Ammon's horn (tissue), 1 donor: ENCODE data around the gene NT5DC3.
"Not testable (repeated sequence)": the region's sequence is repeated elsewhere in the genome, so short reads cannot be mapped to it uniquely, and the experiment has no call there.

Experiments used
- DNase-seq: peaks from one replicate; pipeline ENCODE4 v3.0.0-alpha.2; 2016; ENCODE audit warnings: low spot score

The NT5DC3 gene

DNA sequence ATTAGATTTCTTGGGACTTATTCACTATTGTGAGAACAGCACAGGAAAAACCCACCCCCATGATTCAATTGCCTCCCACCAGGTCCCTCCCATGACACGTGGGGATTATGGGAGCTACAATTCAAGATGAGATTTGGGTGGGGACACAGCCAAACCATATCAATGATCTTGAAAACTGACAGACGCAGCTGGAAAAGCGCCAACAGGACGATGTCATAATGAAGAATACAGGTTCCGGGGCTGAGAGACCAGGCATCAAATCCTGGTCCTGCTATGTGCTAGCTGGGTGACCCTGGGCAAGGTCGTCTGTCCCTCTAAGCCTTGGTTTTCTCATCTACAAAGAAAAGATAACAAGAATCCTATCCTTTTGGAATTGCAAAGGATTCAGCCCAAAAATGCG is 31.4 kb downstream of the NT5DC3 start:
- not testable (repeated sequence) for DNase-seq

GRCh38 chr12:103809154-103809553 is 31.9 kb downstream of the NT5DC3 start:
- DNase-seq, result no peak

- DNase-seq, result no peak
These were observed 32.7 kb downstream of the NT5DC3 start for GRCh38 chr12:103808239-103808880.

DNA sequence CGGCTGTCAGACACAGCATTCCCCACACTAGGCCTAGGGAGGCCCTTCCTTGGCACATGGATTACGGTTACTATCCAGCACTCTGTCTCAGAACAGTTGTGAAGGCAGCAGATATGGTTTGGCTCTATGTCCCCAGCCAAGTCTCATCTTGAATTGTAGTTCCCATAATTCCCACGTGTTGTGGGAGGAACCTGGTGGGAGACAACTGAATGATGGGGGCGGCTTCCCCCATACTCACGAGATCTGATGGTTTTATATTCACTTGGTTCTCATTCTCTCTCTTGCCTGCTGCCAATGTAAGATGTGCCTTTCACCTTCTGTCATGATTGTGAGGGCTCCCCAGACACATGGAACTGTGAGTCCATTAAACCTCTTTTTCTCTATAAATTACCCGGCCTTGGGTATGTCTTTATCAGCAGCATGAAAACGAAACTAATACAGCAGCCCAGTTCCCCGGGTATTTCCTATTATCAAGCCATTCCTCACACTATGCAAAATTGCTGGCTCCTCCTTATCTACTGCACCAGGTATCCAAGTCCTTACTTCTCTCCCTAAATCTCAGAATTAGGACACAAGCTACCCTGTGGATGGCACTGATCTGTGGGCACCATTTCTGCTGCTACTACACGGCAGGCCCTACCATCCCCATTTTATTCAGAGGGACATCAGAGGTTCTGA is 33.3 kb downstream of the NT5DC3 start:
- no peak for DNase-seq

DNA sequence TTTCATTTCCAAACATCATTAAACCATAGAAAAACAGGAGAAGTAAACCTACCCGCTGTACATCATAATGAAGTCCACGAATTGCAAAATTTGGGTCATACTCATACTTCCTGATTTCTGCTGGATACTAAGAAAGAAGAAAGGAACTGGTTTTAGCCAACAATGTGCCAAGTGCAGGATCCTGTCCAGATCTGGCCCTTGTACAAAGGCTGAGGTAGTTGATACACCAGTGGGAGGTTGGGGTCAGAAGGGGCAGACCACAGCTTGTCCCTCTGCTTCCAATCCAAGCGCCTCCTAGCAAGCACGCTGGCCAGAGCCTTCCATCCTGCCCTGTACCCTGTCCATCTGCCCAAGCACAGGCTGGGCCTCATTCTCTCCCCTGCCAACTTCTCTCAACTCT is 34.2 kb downstream of the NT5DC3 start:
- no peak for DNase-seq

- DNase-seq, result no peak
These were observed 35.2 kb downstream of the NT5DC3 start for GRCh38 chr12:103805655-103806360.

- DNase-seq, result no peak
These were observed 37.2 kb downstream of the NT5DC3 start for GRCh38 chr12:103803847-103804246.

GRCh38 chr12:103802586-103802886 is 38.5 kb downstream of the NT5DC3 start:
- DNase-seq, result no peak

- no peak for DNase-seq
These were observed 39.1 kb downstream of the NT5DC3 start for GRCh38 chr12:103801709-103802585.

DNA sequence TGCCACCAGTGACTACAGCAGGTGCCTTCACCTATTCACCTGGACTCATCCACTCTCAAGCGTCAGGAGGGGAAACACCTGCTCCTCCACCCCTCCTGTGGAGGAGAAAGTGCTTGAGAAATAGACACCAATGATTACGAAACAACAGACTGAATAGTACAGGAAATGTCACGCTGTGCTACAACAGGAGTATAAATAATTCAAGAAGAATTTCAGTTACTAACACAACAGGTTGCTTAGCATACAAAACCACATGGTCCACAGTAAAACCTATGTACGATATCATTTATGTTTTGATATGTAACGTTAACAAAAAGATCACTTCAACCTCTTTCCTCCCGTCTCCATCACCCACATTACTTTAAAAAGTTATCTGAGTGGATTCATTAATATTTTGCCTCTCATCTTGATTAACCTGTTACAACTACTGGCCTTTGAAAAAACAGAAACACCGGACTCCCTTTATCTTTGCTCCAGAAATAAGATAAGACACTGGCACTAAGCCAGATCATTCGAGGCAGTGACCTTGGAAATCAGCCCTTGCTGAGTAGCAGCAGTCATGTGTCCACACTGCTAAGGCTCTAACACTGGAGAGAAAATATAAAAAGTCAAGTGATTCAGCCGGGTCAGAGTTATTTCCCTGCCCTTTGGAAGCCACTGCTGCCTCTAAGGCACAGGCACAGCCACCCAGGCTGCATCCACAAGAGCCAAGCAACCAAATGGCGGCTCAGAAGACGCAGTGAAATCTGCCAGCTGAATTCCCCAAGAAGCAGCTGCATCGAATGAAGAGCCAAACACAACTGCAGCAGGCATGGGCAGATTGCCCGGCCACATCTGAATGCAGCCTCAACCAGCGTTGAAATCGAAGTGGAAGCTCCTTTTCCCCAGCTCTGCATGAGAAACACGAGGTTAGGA is 40.9 kb downstream of the NT5DC3 start:
- DNase-seq, result peak; percentile 79

DNA sequence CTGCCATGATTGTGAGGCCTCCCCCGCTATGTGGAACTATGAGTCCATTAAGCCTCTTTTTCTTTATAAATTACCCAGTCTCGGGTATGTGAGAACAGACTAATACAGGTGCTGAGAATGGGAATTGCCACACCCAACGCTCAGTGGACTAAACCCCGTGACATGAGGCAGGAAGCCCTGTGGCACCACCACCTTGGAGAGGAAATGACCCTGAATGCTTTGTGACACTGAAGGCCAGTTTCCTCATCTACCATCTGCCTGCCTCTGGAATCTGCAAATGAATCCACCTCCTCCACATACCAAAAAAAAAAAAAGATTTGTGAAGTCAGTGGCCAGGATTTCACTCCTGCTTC is 41.6 kb downstream of the NT5DC3 start:
- DNase-seq, result no peak

- DNase-seq, result no peak
These were observed 42.4 kb downstream of the NT5DC3 start for GRCh38 chr12:103798586-103798985.

GRCh38 chr12:103794309-103795213 is 46.5 kb downstream of the NT5DC3 start:
- no peak for DNase-seq

DNA sequence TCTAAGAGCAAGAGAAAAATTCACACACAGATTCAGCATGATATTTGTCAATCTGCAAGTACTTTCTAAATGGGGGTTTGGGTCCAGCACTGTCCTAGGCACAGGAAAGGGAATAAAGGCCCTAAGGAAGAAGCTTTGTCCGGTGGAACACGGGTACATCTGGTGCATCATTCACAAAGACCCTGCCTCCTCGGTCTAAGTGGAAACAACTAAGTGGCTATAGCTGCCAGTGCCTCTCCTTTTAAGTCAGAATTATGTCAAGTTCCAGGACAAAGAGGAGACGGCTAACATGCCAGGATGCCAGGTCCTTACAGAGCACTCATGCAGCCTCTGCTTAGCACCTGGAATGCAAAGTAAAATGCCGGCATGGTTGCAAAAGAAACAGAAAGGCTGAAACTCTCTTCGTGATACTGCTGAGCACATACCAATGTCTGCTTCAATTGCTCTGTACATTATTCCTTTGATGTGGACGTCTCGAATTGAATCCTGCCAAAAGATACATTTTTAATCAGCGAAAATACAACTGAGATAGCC is 47.5 kb downstream of the NT5DC3 start:
- no peak for DNase-seq

GRCh38 chr12:103793046-103793445 is 48.0 kb downstream of the NT5DC3 start:
- no peak for DNase-seq

DNA sequence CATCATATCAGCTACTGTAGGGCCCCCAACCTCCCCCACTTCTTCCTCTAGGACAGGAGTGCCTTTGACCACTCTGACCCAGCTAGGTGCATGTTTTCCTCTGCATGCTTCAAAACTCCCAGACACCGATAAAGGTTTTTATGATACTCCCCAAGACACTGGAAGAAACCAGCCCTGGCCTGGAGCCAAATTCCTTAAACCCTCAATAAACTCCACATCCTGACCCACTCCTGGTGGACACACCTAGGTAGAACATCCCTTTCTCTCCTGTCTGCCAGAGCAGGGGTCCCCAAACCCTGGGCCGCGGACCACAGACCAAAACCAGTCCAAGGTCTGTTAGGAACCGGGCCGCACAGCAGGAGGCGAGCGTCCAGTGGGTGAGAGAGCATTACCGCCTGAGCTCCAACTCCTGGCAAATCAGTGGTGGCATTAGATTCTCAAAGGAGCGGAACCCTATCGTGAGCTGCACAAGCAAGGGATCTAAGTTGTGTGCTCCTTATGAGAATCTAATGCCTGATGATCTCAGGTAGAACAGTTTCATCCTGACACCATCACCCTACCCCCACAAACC is 49.6 kb downstream of the NT5DC3 start:
- no peak for DNase-seq

- no peak for DNase-seq
These were observed 54.8 kb downstream of the NT5DC3 start for GRCh38 chr12:103786201-103786600.

- no peak for DNase-seq
These were observed 55.6 kb downstream of the NT5DC3 start for GRCh38 chr12:103785243-103786031.
